ENCODE measurements around the gene HOXA11. TPM values are rescaled to one million over a fixed set of nuclear protein-coding genes. Genes with fewer than 3 reads are reported as not detected.

Gene HOXA11
- total RNA-seq, 2 experiments from 2014 or later: not detected

GRCh38 chr7:27217951-27218350 lies 32.9 kb upstream of the HOXA11 start:
- Histone ChIP-seq H3K9me2 (ENCODE audit: insufficient read depth, low read length) (no peaks in the 10 kb centered on the region), H3K27ac (ENCODE audit: low read depth, low read length, poor library complexity, severe bottlenecking) (no peak overlapping the region), H3K4me3 (ENCODE audit: low read depth, low read length, poor library complexity, severe bottlenecking) (no peak overlapping the region), H3K36me3 (ENCODE audit: insufficient read depth, low read length) (no peaks in the 10 kb centered on the region), H3K4me2 (ENCODE audit: low read length) (no peak overlapping the region), H3K9me3 (ENCODE audit: low read length) (no peaks in the 10 kb centered on the region), H4K20me1 (ENCODE audit: insufficient read depth, low read length) (no peaks in the 10 kb centered on the region), H3K4me1 (ENCODE audit: insufficient read depth, low read length, poor library complexity, severe bottlenecking) (no peaks in the 10 kb centered on the region), H2AFZ (ENCODE audit: low read length) (no peak overlapping the region), H3K79me2 (ENCODE audit: insufficient read depth, low read depth, low read length) (no peaks in the 10 kb centered on the region)
- no peak for TF ChIP-seq EZH2phosphoT487 (IDR thresholded peaks at IDR 0.05; ENCODE audit: borderline replicate concordance, low read depth, low read length)
- TF ChIP-seq, protein P1, sequence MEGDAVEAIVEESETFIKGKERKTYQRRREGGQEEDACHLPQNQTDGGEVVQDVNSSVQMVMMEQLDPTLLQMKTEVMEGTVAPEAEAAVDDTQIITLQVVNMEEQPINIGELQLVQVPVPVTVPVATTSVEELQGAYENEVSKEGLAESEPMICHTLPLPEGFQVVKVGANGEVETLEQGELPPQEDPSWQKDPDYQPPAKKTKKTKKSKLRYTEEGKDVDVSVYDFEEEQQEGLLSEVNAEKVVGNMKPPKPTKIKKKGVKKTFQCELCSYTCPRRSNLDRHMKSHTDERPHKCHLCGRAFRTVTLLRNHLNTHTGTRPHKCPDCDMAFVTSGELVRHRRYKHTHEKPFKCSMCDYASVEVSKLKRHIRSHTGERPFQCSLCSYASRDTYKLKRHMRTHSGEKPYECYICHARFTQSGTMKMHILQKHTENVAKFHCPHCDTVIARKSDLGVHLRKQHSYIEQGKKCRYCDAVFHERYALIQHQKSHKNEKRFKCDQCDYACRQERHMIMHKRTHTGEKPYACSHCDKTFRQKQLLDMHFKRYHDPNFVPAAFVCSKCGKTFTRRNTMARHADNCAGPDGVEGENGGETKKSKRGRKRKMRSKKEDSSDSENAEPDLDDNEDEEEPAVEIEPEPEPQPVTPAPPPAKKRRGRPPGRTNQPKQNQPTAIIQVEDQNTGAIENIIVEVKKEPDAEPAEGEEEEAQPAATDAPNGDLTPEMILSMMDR (conservative IDR thresholded peaks at IDR 0.05; ENCODE audit: low read length): no peak
- ChIA-PET CTCF (ENCODE audit: unreplicated experiment) (no interaction called here), POLR2A (interaction anchor here (0.8 kb wide), 1 partner anchor 387 kb away, joined by 3 read pairs; no protein-coding TSS in a partner anchor)
- intact Hi-C loops (cut with micrococcal nuclease; ENCODE audit: unreplicated experiment): no loop called here
- no peak for DNase-seq (ENCODE audit: low spot score)
- BruUV-seq (replicated peaks): no TSS peak

DNA sequence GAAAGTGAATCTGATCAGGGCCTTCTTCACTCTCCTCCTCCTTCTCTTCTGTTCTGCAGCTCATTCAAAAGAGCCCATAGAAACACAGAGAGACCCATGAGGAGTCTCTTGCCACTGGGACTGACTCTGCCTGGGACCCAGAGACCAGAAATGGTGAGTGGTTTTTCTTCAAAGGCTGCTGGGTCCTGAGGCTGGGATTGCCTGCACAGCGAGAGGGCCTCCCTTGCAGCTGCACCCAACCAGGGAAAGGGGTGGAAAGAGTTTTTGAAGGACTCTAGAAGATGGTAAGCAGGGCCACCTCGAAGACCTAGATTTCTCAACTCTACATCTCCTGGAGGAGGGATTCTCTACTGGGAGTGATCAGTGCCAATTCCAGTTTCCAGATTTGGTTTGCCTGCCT lies 30.3 kb upstream of the HOXA11 start:
- no peaks in the 10 kb centered on the region for H3K36me3 ChIP-seq (ENCODE audit: insufficient read depth, low read length)
- H3K4me2 ChIP-seq (ENCODE audit: low read length): no peak overlapping the region
- H3K4me3 ChIP-seq (ENCODE audit: low read depth, low read length, poor library complexity, severe bottlenecking): no peak overlapping the region
- no peaks in the 10 kb centered on the region for H3K9me2 ChIP-seq (ENCODE audit: insufficient read depth, low read length)
- no peak overlapping the region for H2AFZ ChIP-seq (ENCODE audit: low read length)
- no TSS peak for BruUV-seq (replicated peaks)
- no peaks in the 10 kb centered on the region for H3K9me3 ChIP-seq (ENCODE audit: low read length)
- H4K20me1 ChIP-seq (ENCODE audit: insufficient read depth, low read length): no peaks in the 10 kb centered on the region
- TF ChIP-seq, protein P1 (conservative IDR thresholded peaks at IDR 0.05; ENCODE audit: low read length): no peak
- no peak for TF ChIP-seq EZH2phosphoT487 (IDR thresholded peaks at IDR 0.05; ENCODE audit: borderline replicate concordance, low read depth, low read length)
- no peaks in the 10 kb centered on the region for H3K4me1 ChIP-seq (ENCODE audit: insufficient read depth, low read length, poor library complexity, severe bottlenecking)
- H3K79me2 ChIP-seq (ENCODE audit: insufficient read depth, low read depth, low read length): no peaks in the 10 kb centered on the region
- no peak overlapping the region for H3K27ac ChIP-seq (ENCODE audit: low read depth, low read length, poor library complexity, severe bottlenecking)
- intact Hi-C loops (cut with micrococcal nuclease; ENCODE audit: unreplicated experiment): no loop called here
- ChIA-PET POLR2A (no interaction called here), CTCF (ENCODE audit: unreplicated experiment) (no interaction called here)
- DNase-seq (ENCODE audit: low spot score): no peak

DNA sequence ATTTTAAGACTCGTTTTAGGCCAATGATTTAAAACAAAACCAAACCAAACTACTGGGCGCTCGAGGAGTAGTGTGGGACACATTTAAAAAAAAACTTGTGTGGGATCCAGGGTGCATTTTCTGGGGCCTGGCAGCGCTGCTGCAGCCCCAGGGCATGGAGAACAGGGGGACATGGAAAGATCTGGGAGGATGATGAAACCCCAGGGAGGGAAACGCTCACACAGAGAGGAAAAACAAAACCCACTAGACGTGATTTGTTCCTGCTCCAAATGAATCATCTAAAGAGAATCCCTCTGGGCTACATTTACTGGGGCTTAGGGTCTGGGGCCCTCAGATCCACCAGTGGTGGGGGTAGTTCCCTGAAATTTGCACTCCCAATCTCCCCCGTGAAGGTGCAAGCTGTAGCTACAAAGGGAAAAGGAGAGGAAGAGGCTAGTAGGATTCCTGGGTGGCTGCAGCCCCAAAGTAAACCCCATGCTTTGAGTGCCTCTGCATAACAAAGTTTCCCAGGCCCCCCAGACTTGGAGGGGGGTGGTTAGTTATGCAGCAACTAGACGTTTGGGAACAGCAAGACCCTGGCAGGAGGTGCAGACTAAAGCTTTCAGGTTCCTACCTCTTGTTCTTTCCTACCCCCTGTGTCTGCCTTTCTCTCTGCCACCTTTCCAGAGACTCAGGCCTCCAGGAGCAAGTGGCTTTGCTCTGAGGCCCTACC lies 29.4 kb upstream of the HOXA11 start:
- H3K9me2 ChIP-seq (ENCODE audit: insufficient read depth, low read length): no peaks in the 10 kb centered on the region
- intact Hi-C loops (cut with micrococcal nuclease; ENCODE audit: unreplicated experiment): no loop called here
- CTCF ChIA-PET (ENCODE audit: unreplicated experiment): no interaction called here
- no peaks in the 10 kb centered on the region for H3K9me3 ChIP-seq (ENCODE audit: low read length)
- no peak overlapping the region for H2AFZ ChIP-seq (ENCODE audit: low read length)
- no peaks in the 10 kb centered on the region for H3K4me1 ChIP-seq (ENCODE audit: insufficient read depth, low read length, poor library complexity, severe bottlenecking)
- no peaks in the 10 kb centered on the region for H4K20me1 ChIP-seq (ENCODE audit: insufficient read depth, low read length)
- no peak overlapping the region for H3K27ac ChIP-seq (ENCODE audit: low read depth, low read length, poor library complexity, severe bottlenecking)
- H3K79me2 ChIP-seq (ENCODE audit: insufficient read depth, low read depth, low read length): no peaks in the 10 kb centered on the region
- H3K36me3 ChIP-seq (ENCODE audit: insufficient read depth, low read length): no peaks in the 10 kb centered on the region
- H3K4me2 ChIP-seq (ENCODE audit: low read length): no peak overlapping the region
- BruUV-seq (replicated peaks): no TSS peak
- TF ChIP-seq, protein P1 (conservative IDR thresholded peaks at IDR 0.05; ENCODE audit: low read length): no peak
- TF ChIP-seq EZH2phosphoT487 (IDR thresholded peaks at IDR 0.05; ENCODE audit: borderline replicate concordance, low read depth, low read length): no peak
- POLR2A ChIA-PET: no interaction called here
- no peak overlapping the region for H3K4me3 ChIP-seq (ENCODE audit: low read depth, low read length, poor library complexity, severe bottlenecking)
- DNase-seq (ENCODE audit: low spot score): no peak

Measured in OCI-LY7 (cell line).